ENCODE measurements around the gene SLC39A2.
"Not testable (repeated sequence)": the region's sequence is repeated elsewhere in the genome, so short reads cannot be mapped to it uniquely, and the experiment has no call there.

The SLC39A2 gene, protein sequence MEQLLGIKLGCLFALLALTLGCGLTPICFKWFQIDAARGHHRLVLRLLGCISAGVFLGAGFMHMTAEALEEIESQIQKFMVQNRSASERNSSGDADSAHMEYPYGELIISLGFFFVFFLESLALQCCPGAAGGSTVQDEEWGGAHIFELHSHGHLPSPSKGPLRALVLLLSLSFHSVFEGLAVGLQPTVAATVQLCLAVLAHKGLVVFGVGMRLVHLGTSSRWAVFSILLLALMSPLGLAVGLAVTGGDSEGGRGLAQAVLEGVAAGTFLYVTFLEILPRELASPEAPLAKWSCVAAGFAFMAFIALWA

GRCh38 chr14:20998674-20999366 lies at the start of gene SLC39A2:
Gene SLC39A2 (plus strand): TSS chr14:20999293. CDS start chr14:20999447, 154 bp downstream.
- FAIRE-seq (no peak), DNase-seq (ENCODE audit: insufficient read length, low spot score) (no peak)

GRCh38 chr14:20954736-20955537 lies 44.2 kb upstream of the SLC39A2 start, which contains the start of gene RNASE2:
Gene RNASE2 (plus strand): TSS chr14:20955487. CDS start chr14:20955772, 285 bp downstream.
- DNase-seq (ENCODE audit: insufficient read length, low spot score); FAIRE-seq: not testable (repeated sequence)

DNA sequence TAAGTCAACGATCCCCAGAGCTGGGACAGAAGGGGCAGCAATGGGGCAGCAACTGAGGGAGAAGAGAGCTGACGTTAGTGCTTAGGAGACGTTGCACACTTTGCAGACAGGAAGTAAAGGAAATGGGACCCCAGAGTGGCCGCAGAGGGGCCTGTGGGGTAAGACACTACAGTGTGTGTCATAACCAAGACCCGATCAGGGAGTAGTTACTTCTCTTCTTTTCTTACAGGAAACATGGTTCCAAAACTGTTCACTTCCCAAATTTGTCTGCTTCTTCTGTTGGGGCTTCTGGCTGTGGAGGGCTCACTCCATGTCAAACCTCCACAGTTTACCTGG lies 43.6 kb upstream of the SLC39A2 start:
- not testable (repeated sequence) for DNase-seq (ENCODE audit: insufficient read length, low spot score); FAIRE-seq

GRCh38 chr14:20956376-20956976 lies 42.6 kb upstream of the SLC39A2 start:
- DNase-seq (ENCODE audit: insufficient read length, low spot score) (no peak), FAIRE-seq (no peak)

DNA sequence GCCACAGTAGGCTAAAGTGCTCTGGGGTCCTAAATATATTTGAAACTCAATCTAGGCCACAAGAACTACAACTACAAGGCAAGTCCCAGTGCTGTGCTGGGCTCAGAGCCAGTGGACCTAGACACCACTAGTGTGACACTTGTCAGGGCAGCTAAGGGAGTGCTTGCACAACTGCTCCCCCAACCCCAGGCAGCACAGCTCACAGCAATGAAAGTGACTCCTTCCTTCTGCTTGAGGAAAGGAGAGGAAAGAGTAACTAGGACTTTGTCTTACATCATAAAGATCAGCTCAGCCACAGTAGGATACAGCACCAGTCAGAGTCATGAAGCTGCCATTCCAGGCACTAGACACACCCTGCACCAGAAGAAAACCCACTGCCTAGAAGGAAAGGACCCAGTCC lies 40.1 kb upstream of the SLC39A2 start:
- not testable (repeated sequence) for DNase-seq (ENCODE audit: insufficient read length, low spot score); FAIRE-seq

- DNase-seq (ENCODE audit: insufficient read length, low spot score) (no peak), FAIRE-seq (no peak)
Measured at GRCh38 chr14:20969336-20969735, 29.8 kb upstream of the SLC39A2 start.

GRCh38 chr14:20970647-20970982 lies 28.5 kb upstream of the SLC39A2 start:
- DNase-seq (ENCODE audit: insufficient read length, low spot score) (no peak), FAIRE-seq (no peak)

DNA sequence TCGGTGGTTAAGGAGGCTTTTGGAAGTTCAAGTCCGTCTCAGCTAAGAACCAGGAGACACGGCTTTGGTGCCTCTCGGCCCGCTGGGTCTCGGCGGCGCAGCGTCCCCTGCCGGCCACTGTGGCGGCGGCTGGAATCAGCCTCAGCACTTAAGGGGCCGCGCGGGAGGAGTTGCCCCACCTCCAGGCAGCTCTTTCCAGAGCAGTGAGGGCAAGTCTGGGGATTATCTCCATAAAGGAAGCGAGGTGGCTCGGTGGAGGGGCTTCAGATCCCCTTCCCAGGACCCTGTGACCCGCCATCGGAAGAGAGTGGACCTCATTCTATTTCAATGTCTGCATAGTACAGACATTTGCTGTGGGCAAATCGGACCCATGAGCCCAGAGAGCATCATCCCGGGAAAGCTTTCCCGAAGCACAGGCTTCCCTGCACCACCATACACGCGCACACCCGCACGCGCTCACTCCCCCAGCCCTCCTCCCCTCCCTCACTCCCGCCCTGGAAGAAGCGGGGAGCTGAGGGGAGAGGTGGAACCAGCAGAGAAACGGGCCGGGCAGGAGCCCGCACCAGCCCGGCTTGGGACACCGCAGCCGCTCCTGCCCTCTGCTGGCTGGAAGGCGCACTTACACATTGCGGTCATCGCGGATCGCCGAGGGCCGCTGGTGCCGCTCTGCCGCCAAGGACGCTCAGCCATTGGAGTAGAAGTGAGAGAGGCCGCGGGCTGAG lies 27.9 kb upstream of the SLC39A2 start:
- peak; percentile 75 for DNase-seq (ENCODE audit: insufficient read length, low spot score)
- peak; percentile 87 for FAIRE-seq

DNA sequence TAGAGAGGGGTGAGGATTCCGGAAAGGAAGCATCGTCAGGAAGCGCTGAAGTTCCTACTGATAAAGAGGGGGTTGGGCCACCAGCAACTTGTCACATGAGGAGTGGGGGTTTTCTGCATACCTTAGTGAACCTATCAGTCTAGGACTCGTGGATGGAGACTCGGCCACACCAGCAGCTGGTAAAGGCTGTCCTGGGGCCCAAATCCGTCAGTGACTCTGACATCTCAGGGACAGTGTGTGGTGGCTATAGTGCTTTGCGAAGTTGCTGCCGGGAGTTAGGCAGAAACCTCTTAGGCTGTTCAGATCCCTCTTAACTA lies 27.4 kb upstream of the SLC39A2 start:
- DNase-seq (ENCODE audit: insufficient read length, low spot score): no peak

GRCh38 chr14:20973501-20973900 lies 25.6 kb upstream of the SLC39A2 start:
- FAIRE-seq (no peak), DNase-seq (ENCODE audit: insufficient read length, low spot score) (no peak)

More for the DNA sequence above, 27.4 kb upstream of the SLC39A2 start:
- no peak for FAIRE-seq

- no peak for FAIRE-seq
- DNase-seq (ENCODE audit: insufficient read length, low spot score): no peak
Measured at GRCh38 chr14:20976291-20976690, 22.8 kb upstream of the SLC39A2 start.

- no peak for FAIRE-seq
- DNase-seq (ENCODE audit: insufficient read length, low spot score): no peak
Measured at GRCh38 chr14:20978687-20979086, 20.4 kb upstream of the SLC39A2 start.

DNA sequence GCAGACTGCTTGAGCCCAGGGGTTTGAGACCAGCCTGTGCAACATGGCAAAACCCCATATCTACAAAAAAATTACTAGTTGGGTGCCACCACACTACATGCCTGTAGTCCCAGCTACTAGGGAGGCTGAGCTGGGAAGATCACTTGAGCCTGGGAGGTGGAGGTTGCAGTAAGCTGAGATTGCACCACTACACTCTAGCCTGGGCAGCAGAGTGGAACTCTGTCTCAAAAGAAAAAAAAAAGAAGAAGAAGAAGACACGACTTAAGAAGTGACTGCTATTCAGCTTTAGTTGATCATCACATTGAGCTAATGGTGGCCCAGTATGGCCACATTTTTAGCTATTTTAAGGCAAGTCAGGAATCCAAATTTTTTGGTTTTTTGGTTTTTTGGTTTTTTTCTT lies 18.2 kb upstream of the SLC39A2 start:
- FAIRE-seq (no peak), DNase-seq (ENCODE audit: insufficient read length, low spot score) (no peak)

DNA sequence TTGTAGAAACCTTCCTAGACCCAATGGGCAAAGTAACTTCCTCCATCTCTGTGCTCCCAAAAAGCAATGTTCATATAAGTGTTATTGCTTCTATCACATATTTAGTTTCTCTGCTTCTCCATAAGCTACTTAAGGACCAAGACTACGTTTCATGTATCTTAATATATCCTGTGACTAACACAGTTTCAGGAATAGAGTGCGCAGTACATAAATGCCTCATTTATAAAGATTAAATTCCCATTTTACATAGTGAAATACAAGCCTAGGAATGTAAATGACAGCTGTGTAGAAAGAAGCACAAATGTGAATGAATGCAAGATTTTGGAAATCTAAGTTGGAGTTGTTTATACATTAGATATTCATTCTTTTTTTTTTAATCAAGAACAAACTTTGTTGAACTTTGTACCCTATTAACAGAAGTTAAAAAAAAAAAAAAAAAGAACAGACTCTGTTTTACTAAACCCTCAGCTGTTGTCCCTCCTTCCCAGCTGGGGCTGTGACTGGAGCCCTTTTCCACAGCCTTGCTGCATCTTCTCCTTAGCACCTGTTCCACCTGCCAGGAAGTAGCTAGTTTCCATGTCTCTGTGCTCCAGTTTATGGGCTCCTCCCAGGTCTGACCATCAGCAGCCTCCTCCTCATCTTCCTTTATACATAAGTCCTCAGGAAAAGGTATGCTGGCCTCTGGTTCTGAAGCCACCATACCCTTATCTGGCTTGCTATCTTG lies 16.3 kb upstream of the SLC39A2 start:
- FAIRE-seq: no peak
- no peak for DNase-seq (ENCODE audit: insufficient read length, low spot score)

DNA sequence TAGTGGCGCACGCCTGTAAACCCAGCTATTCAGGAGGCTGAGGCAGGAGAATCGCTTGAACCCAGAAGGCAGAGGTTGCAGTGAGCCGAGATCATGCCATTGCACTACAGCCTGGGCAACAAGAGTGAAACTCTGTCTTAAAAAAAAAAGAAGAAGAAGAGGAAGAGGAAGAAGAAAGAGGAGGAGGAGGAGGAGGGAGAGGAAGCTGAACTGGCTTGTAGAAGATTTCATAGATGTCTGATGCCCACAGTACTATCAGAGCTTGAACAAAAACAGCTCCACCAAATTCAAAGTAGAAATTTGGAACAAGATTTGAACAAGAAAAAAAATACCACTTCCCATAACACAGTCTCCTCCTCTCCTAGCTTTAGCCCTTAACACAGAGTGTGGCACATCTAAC lies 13.4 kb upstream of the SLC39A2 start:
- not testable (repeated sequence) for FAIRE-seq; DNase-seq (ENCODE audit: insufficient read length, low spot score)

DNA sequence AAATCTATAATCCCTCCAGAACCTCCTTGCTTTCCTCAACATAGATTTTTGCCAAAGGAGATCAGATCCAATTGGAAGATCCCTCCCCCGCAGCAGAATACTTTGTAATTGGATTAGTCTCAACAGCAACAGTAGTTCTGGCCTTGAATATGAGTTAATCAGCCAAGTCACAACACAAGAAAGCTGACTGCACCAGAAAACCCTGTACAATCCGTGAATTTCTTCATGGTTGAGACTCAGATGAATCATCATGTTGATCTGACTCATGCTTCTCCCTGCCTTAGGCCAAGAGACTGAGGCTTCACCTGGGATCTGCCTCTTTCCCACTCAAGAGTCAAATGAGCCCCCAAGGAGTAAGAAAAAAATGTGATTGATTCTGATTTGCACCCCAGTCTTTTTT lies 12.3 kb upstream of the SLC39A2 start:
- no peak for FAIRE-seq

GRCh38 chr14:20988717-20989470 lies 10.2 kb upstream of the SLC39A2 start:
- no peak for DNase-seq (ENCODE audit: insufficient read length, low spot score)
- FAIRE-seq: no peak

More for the DNA sequence above, 12.3 kb upstream of the SLC39A2 start:
- no peak for DNase-seq (ENCODE audit: insufficient read length, low spot score)

GRCh38 chr14:20989471-20989786 lies 9.7 kb upstream of the SLC39A2 start:
- FAIRE-seq (no peak), DNase-seq (ENCODE audit: insufficient read length, low spot score) (no peak)

Measured in GM19239 (cell line).